ENCODE measurements around the gene IFNAR1.

- TF ChIP-seq CTCF (IDR thresholded peaks at IDR 0.05; ENCODE audit: low read length) (no peak), EZH2 (optimal IDR thresholded peaks at IDR 0.05; ENCODE audit: low read depth, low read length) (no peak)
Measured at GRCh38 chr21:33293811-33294216, 31.0 kb upstream of the IFNAR1 start.
